Measurements from ENCODE around the gene KIAA1217. TPM values are rescaled to one million over a fixed set of nuclear protein-coding genes. Genes with fewer than 3 reads are reported as not detected.

Gene KIAA1217
- polyA plus RNA-seq, 2 of the 4 experiments (the other 2 are of a cell fraction), result 1.5 to 2.7 TPM

GRCh38 chr10:24352399-24352798 is 143.5 kb downstream of the KIAA1217 start:
- Histone ChIP-seq H3K27ac (no peak overlapping the region), H3K9me3 (no peaks in the 10 kb centered on the region), H3K4me2 (no peak overlapping the region), H3K4me1 (no peaks in the 10 kb centered on the region), H3K4me3 (no peak overlapping the region)
- FAIRE-seq, result no peak
- DNase-seq (ENCODE audit: low read depth in 1 of 2, low spot score in 1 of 2), result no peak
- no peak for TF ChIP-seq ESRRA (IDR thresholded peaks at IDR 0.05; ENCODE audit: borderline replicate concordance, low read length)
- TF ChIP-seq CHD2 (IDR thresholded peaks at IDR 0.05; ENCODE audit: low read length, partially characterized antibody), result no peak
- no peak for TF ChIP-seq CEBPB (IDR thresholded peaks at IDR 0.05)
- TF ChIP-seq PBX3 (IDR thresholded peaks at IDR 0.05), result no peak
- TF ChIP-seq MYC (IDR thresholded peaks at IDR 0.05; ENCODE audit: borderline replicate concordance, low read length), result no peak
- no peak for TF ChIP-seq HES2 (IDR thresholded peaks at IDR 0.05)
- TF ChIP-seq TP53 (CRISPR knock-in tag; IDR thresholded peaks at IDR 0.05), result no peak
- TF ChIP-seq KDM5A (IDR thresholded peaks at IDR 0.05), result no peak
- TF ChIP-seq ELK1 (IDR thresholded peaks at IDR 0.05; ENCODE audit: low read depth, low read length), result no peak
- TF ChIP-seq HOXA7 (CRISPR knock-in tag; IDR thresholded peaks at IDR 0.05), result no peak
- CTCF ChIA-PET, result interaction anchor here (0.6 kb wide), 1 partner anchor 9 kb away, joined by 3 read pairs; no protein-coding TSS in a partner anchor
- POLR2A ChIA-PET, result no interaction called here
- ATAC-seq, result no peak
- WGBS (ENCODE audit: missing lambda C conversion rate), result 42% methylated on average over 2 of the region's 2 CpGs

- H3K4me3 ChIP-seq, result no peak overlapping the region
- no peak for TF ChIP-seq EHF (CRISPR knock-in tag; IDR thresholded peaks at IDR 0.05)
- no peak for TF ChIP-seq ESRRA (IDR thresholded peaks at IDR 0.05; ENCODE audit: borderline replicate concordance, low read length)
- TF ChIP-seq ELK1 (IDR thresholded peaks at IDR 0.05; ENCODE audit: low read depth, low read length), result no peak
- no peak for TF ChIP-seq KDM1A (IDR thresholded peaks at IDR 0.05; ENCODE audit: low read depth)
- no peak for TF ChIP-seq EHMT2 (IDR thresholded peaks at IDR 0.05; ENCODE audit: low read depth)
- FAIRE-seq (no peak), ATAC-seq (no peak), DNase-seq (ENCODE audit: low read depth in 1 of 2, low spot score in 1 of 2) (no peak)
- CTCF ChIA-PET, result no interaction called here
- POLR2A ChIA-PET, result no interaction called here
- 53% methylated on average over 6 of the region's 6 CpGs for WGBS (ENCODE audit: missing lambda C conversion rate)
- no peak overlapping the region for H3K4me2 ChIP-seq
- H3K27ac ChIP-seq, result no peak overlapping the region
- H3K4me1 ChIP-seq, result no peaks in the 10 kb centered on the region
- H3K9me3 ChIP-seq, result no peaks in the 10 kb centered on the region
These were observed 144.4 kb downstream of the KIAA1217 start for GRCh38 chr10:24353319-24353718.

GRCh38 chr10:24355056-24355688 is 146.2 kb downstream of the KIAA1217 start:
- Histone ChIP-seq H3K4me2 (no peak overlapping the region), H3K9me3 (no peaks in the 10 kb centered on the region), H3K27ac (no peak overlapping the region), H3K4me3 (no peak overlapping the region), H3K4me1 (no peaks in the 10 kb centered on the region)
- WGBS (ENCODE audit: missing lambda C conversion rate), result 9% methylated on average over 2 of the region's 2 CpGs
- ATAC-seq (no peak), DNase-seq (ENCODE audit: low read depth in 1 of 2, low spot score in 1 of 2) (no peak), FAIRE-seq (no peak)
- TF ChIP-seq POLR2AphosphoS2 (conservative IDR thresholded peaks at IDR 0.05; ENCODE audit: low read length), result no peak
- CTCF ChIA-PET, result interaction anchor here (0.6 kb wide), 1 partner anchor 268 kb away, joined by 4 read pairs; no protein-coding TSS in a partner anchor
- POLR2A ChIA-PET, result no interaction called here

- Histone ChIP-seq H3K4me1 (no peaks in the 10 kb centered on the region), H3K9me3 (no peaks in the 10 kb centered on the region), H3K4me3 (no peak overlapping the region), H3K4me2 (no peak overlapping the region), H3K27ac (no peak overlapping the region)
- no peak for ATAC-seq
- ChIA-PET POLR2A (no interaction called here), CTCF (interaction anchor here (0.8 to 2.1 kb wide), 7 partner anchors 10 to 363 kb away, joined by 3 to 5 read pairs (median 3); no protein-coding TSS in a partner anchor)
- no peak for DNase-seq (ENCODE audit: low read depth in 1 of 2, low spot score in 1 of 2)
- WGBS (ENCODE audit: missing lambda C conversion rate), result 65% methylated on average over 8 of the region's 8 CpGs
- no peak for FAIRE-seq
- TF ChIP-seq JUN (IDR thresholded peaks at IDR 0.05) (no peak), RAD21 (conservative IDR thresholded peaks at IDR 0.05 in 1 of 2, IDR thresholded peaks at IDR 0.05 in 1 of 2) (no peak), HDAC2 (IDR thresholded peaks at IDR 0.05) (no peak), CEBPB (IDR thresholded peaks at IDR 0.05) (no peak), TP53 (CRISPR knock-in tag; IDR thresholded peaks at IDR 0.05) (no peak), TFCP2L1 (CRISPR knock-in tag; IDR thresholded peaks at IDR 0.05) (no peak), NPAS2 (CRISPR knock-in tag; IDR thresholded peaks at IDR 0.05; ENCODE audit: borderline replicate concordance) (no peak), MYC (IDR thresholded peaks at IDR 0.05; ENCODE audit: borderline replicate concordance, low read length) (no peak), FOSB (CRISPR knock-in tag; IDR thresholded peaks at IDR 0.05) (no peak), ZFP36 (IDR thresholded peaks at IDR 0.05; ENCODE audit: borderline replicate concordance, partially characterized antibody) (no peak), CTCF (IDR thresholded peaks at IDR 0.05) (no peak), RFX5 (IDR thresholded peaks at IDR 0.05) (no peak)
These were observed 148.5 kb downstream of the KIAA1217 start for GRCh38 chr10:24357344-24358004.
